Neural cell (in vitro differentiated cells): ENCODE measurements around the gene MPDZ. TPM values are rescaled to one million over a fixed set of nuclear protein-coding genes. Genes with fewer than 3 reads are reported as not detected.

Experiments used
- H2AFZ ChIP-seq: fragments of 200-600, 300-800 bp; sonication (generic), shearing (Covaris generic); 2 replicates; pipeline ENCODE4 v1.6.0; 2014; ENCODE audit warnings: low read depth, mild to moderate bottlenecking, antibody characterized with exemption, low read length, moderate library complexity
- H3F3A ChIP-seq: fragments of 200-600 bp; shearing (Covaris generic); 2 replicates; pipeline ENCODE4 v1.6.1; 2016; ENCODE audit warnings: mild to moderate bottlenecking, moderate library complexity, mixed read lengths, antibody characterized with exemption, low read length; ENCODE audit not compliant: insufficient read depth, poor library complexity, severe bottlenecking
- H3K27ac ChIP-seq: fragments of 200-600, 300-800 bp; sonication (generic), shearing (Covaris generic); 2 replicates; pipeline ENCODE4 v1.5.1; 2014; ENCODE audit warnings: mild to moderate bottlenecking, low read length, moderate library complexity
- H3K27me3 ChIP-seq: fragments of 300-800, 200-600 bp; sonication (generic), shearing (Covaris generic); 2 replicates; pipeline ENCODE4 v1.6.0; 2014; ENCODE audit warnings: mild to moderate bottlenecking, low read depth, low read length, moderate library complexity; ENCODE audit not compliant: insufficient read depth
- H3K36me3 ChIP-seq: fragments of 300-800, 200-600 bp; sonication (generic), shearing (Covaris generic); 2 replicates; pipeline ENCODE4 v1.5.1; 2014; ENCODE audit warnings: mild to moderate bottlenecking, antibody characterized with exemption, low read length, moderate library complexity; ENCODE audit not compliant: insufficient read depth
- H3K4me2 ChIP-seq: fragments of 300-800, 200-600 bp; sonication (generic), shearing (Covaris generic); 2 replicates; pipeline ENCODE4 v1.6.0; 2014; ENCODE audit warnings: mild to moderate bottlenecking, low read length
- H3K4me3 ChIP-seq: fragments of 300-800, 200-600 bp; sonication (generic), shearing (Covaris generic); 2 replicates; pipeline ENCODE4 v1.5.1; 2014; ENCODE audit warnings: mild to moderate bottlenecking, low read length, moderate library complexity
- H3K79me2 ChIP-seq: fragments of 200-600 bp; shearing (Covaris generic); replicated peaks from 2 replicates; pipeline ENCODE4 v1.6.0; 2014; ENCODE audit warnings: mild to moderate bottlenecking, low read length, moderate library complexity; ENCODE audit not compliant: insufficient read depth
- H3K9ac ChIP-seq: fragments of 300-800, 200-600 bp; sonication (generic), shearing (Covaris generic); 2 replicates; pipeline ENCODE4 v1.6.1; 2016; ENCODE audit warnings: mild to moderate bottlenecking, low read length, mixed read lengths
- H3K9me2 ChIP-seq: fragments of 200-600 bp; shearing (Covaris generic); 2 replicates; pipeline ENCODE4 v1.6.1; 2016; ENCODE audit warnings: mild to moderate bottlenecking, low read length, mixed read lengths; ENCODE audit not compliant: insufficient read depth
- H3K9me3 ChIP-seq: fragments of 200-600, 300-800 bp; sonication (generic), shearing (Covaris generic); 2 replicates; pipeline ENCODE4 v1.6.1; 2016; ENCODE audit warnings: mild to moderate bottlenecking, mixed run types, low read length, moderate library complexity, mixed read lengths
- H4K20me1 ChIP-seq: fragments of 200-600 bp; shearing (Covaris generic); 2 replicates; pipeline ENCODE4 v1.6.1; 2016; ENCODE audit warnings: mild to moderate bottlenecking, mixed run types; ENCODE audit not compliant: insufficient read depth
- CTCF ChIP-seq: fragments of 450-650 bp; IDR thresholded peaks from 2 replicates; pipeline ENCODE4 v1.5.1; 2014; ENCODE audit warnings: antibody characterized with exemption, mild to moderate bottlenecking, moderate library complexity; ENCODE audit not compliant: poor library complexity, severe bottlenecking
- EP300 ChIP-seq: fragments of 450-650 bp; conservative IDR thresholded peaks from 2 replicates; pipeline ENCODE4 v1.6.1; 2014; ENCODE audit warnings: antibody characterized with exemption, mild to moderate bottlenecking, moderate library complexity; ENCODE audit not compliant: poor library complexity, severe bottlenecking
- EZH2 ChIP-seq: fragments of 200-600, 300-800 bp; shearing (Covaris generic), sonication (generic); IDR thresholded peaks from 2 replicates; pipeline ENCODE4 v1.6.1; 2014; ENCODE audit warnings: antibody characterized with exemption, low read length, borderline replicate concordance, mild to moderate bottlenecking; ENCODE audit not compliant: insufficient read depth, poor library complexity, severe bottlenecking
- MXI1 ChIP-seq: fragments of 450-650 bp; conservative IDR thresholded peaks from 2 replicates; pipeline ENCODE4 v1.6.1; 2014; ENCODE audit warnings: antibody characterized with exemption, mild to moderate bottlenecking; ENCODE audit not compliant: poor library complexity, severe bottlenecking
- POLR2AphosphoS5 ChIP-seq: IDR thresholded peaks from 2 replicates; pipeline ENCODE4 v1.6.1; 2012
- RAD21 ChIP-seq: fragments of 450-650 bp; conservative IDR thresholded peaks from 2 replicates; pipeline ENCODE4 v1.6.1; 2014; ENCODE audit warnings: antibody characterized with exemption, mild to moderate bottlenecking, moderate library complexity
- REST ChIP-seq: IDR thresholded peaks from 2 replicates; pipeline ENCODE4 v1.6.1; 2012; ENCODE audit warnings: borderline replicate concordance
- SMC3 ChIP-seq: fragments of 450-650 bp; conservative IDR thresholded peaks from 2 replicates; pipeline ENCODE4 v1.6.1; 2014; ENCODE audit warnings: antibody characterized with exemption, mild to moderate bottlenecking, moderate library complexity; ENCODE audit not compliant: poor library complexity
- TAF1 ChIP-seq: IDR thresholded peaks from 2 replicates; pipeline ENCODE4 v1.6.1; 2012; ENCODE audit warnings: low read depth
- polyA plus RNA-seq: library from polyadenylated mRNA; depleted of rRNA; stranded (reverse); fragments of >200 nt; gene quantifications from 2 replicates; pipeline ENCODE4 v1.2.3, GENCODE V29; 2014

Gene MPDZ
- polyA plus RNA-seq, 1 donor from 2014 or later: 13.1 TPM

- TF ChIP-seq SMC3 (no peak), TAF1 (no peak), RAD21 (no peak)
- H3K9me3 ChIP-seq: no peaks in the 10 kb centered on the region
- H4K20me1 ChIP-seq: no peaks in the 10 kb centered on the region
- no peaks in the 10 kb centered on the region for H3K9me2 ChIP-seq
- H3K27me3 ChIP-seq: no peaks in the 10 kb centered on the region
- H3K79me2 ChIP-seq: peaks cover 37% of the 10 kb centered on the region
- no peaks in the 10 kb centered on the region for H3F3A ChIP-seq
- no peaks in the 10 kb centered on the region for H3K36me3 ChIP-seq
- no peak overlapping the region for H3K4me3 ChIP-seq
- H3K27ac ChIP-seq: no peak overlapping the region
- no peak overlapping the region for H2AFZ ChIP-seq
- H3K9ac ChIP-seq: no peak overlapping the region
- H3K4me2 ChIP-seq: no peak overlapping the region
Measured at GRCh38 chr9:13266167-13266566, 13.3 kb downstream of the MPDZ start.

GRCh38 chr9:13264788-13265187, 14.7 kb downstream of the MPDZ start:
- H3K4me2 ChIP-seq: no peak overlapping the region
- no peak overlapping the region for H2AFZ ChIP-seq
- no peaks in the 10 kb centered on the region for H3F3A ChIP-seq
- no peaks in the 10 kb centered on the region for H3K36me3 ChIP-seq
- H4K20me1 ChIP-seq: no peaks in the 10 kb centered on the region
- H3K9ac ChIP-seq: no peak overlapping the region
- TF ChIP-seq RAD21: no peak
- no peak for TF ChIP-seq POLR2AphosphoS5
- TF ChIP-seq EZH2: no peak
- TF ChIP-seq TAF1: no peak
- no peak for TF ChIP-seq EP300
- TF ChIP-seq SMC3: no peak
- H3K27me3 ChIP-seq: no peaks in the 10 kb centered on the region
- H3K27ac ChIP-seq: no peak overlapping the region
- H3K79me2 ChIP-seq: peaks cover 39% of the 10 kb centered on the region
- no peaks in the 10 kb centered on the region for H3K9me2 ChIP-seq
- no peaks in the 10 kb centered on the region for H3K9me3 ChIP-seq
- H3K4me3 ChIP-seq: no peak overlapping the region

DNA sequence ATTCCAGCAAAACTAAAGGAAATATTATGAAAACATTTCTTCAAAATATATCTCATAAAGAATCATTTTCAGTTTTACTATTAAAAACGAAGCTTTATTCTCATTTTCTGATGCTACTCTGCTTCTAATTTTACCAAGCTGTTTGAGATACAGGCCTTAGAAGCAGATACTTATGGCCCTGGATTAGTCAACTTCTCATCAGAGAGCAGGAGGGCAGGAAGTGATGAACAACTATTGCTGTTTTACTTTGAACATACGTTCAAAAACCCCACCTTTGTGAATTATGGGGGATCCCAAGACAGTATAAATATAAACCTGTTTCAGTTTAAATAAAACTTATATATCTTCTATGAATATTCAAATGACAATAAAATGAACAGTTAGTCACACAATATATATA, 16.0 kb downstream of the MPDZ start:
- Histone ChIP-seq H3K4me3 (no peak overlapping the region), H3K4me2 (no peak overlapping the region), H3K27ac (no peak overlapping the region), H2AFZ (no peak overlapping the region), H3K27me3 (no peaks in the 10 kb centered on the region), H4K20me1 (no peaks in the 10 kb centered on the region), H3K79me2 (peaks cover 31% of the 10 kb centered on the region), H3F3A (no peaks in the 10 kb centered on the region), H3K36me3 (no peaks in the 10 kb centered on the region), H3K9me2 (no peaks in the 10 kb centered on the region), H3K9me3 (no peaks in the 10 kb centered on the region), H3K9ac (no peak overlapping the region)
- TF ChIP-seq POLR2AphosphoS5 (no peak), CTCF (no peak), EP300 (no peak), RAD21 (no peak), MXI1 (no peak), SMC3 (no peak), TAF1 (no peak), EZH2 (no peak), REST (no peak)
